Right atrium auricular region (tissue), 2 donors: ENCODE measurements around the gene PPP1R3D. TPM values are rescaled to one million over a fixed set of nuclear protein-coding genes. Genes with fewer than 3 reads are reported as not detected.

Source experiments
- DNase-seq: peaks from one replicate; pipeline ENCODE4 v3.0.0-alpha.2; 2019; ENCODE audit warnings: low spot score
- H3K27ac ChIP-seq, 2 donors: fragments of 200-600 bp; sonication (generic); 1 replicate in 1 of 2; 2 replicates in 1 of 2; pipeline ENCODE4 v1.5.1; 2016 to 2019
- H3K27me3 ChIP-seq, 2 donors: fragments of 200-600 bp; sonication (generic); one replicate each; pipeline versions ENCODE4 v1.5.1 to v1.6.0; 2017 to 2019
- H3K36me3 ChIP-seq: fragments of 200-600 bp; sonication (generic); one replicate; pipeline ENCODE4 v1.5.1; 2016
- H3K4me1 ChIP-seq, 2 donors: fragments of 200-600 bp; sonication (generic); one replicate each; pipeline versions ENCODE4 v1.5.1 to v1.6.0; 2017 to 2019
- H3K4me3 ChIP-seq, 2 donors: fragments of 200-600 bp; sonication (generic); 1 replicate in 1 of 2; 2 replicates in 1 of 2; pipeline ENCODE4 v1.5.1; 2017 to 2019; ENCODE audit warnings: mild to moderate bottlenecking in 1 of 2, moderate library complexity in 1 of 2
- H3K9me3 ChIP-seq, 2 donors: fragments of 200-600 bp; sonication (generic); one replicate each; pipeline ENCODE4 v1.5.1; 2019
- CTCF ChIP-seq, 2 donors: fragments of 200-600 bp; sonication (generic); IDR thresholded peaks; one replicate each; pipeline ENCODE4 v1.5.1; 2019; ENCODE audit warnings: antibody characterized with exemption in 2 of 2
- total RNA-seq, 2 donors: library from RNA; depleted of rRNA; stranded (reverse); fragments of >200 nt; gene quantifications; one replicate each; pipeline ENCODE4 v1.1.0, GENCODE V29; 2016

Gene PPP1R3D
- total RNA-seq, 2 donors from 2014 or later = 6.9 to 7.9 TPM

DNA sequence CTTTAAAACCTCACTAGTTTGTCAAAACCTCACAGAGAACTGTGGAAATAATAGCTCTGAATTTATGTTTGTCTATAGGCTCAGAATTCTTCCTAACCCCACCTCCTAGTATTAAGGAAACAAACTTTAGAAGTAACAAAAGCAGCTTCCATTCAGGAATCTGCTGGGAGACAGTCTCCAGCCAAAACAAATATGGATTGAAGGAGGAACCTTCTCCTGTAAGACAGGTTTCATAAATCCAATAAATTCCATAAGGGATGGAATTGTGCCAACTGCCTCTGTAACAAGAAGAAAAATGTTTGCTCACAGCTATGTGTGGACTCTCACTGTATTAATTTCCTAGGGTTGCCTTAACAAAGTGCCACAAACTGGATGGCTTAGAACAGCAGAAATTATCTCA lies 14.2 kb downstream of the PPP1R3D start:
- no peaks in the 10 kb centered on the region for H3K27me3 ChIP-seq
- no peaks in the 10 kb centered on the region for H3K9me3 ChIP-seq
- no peak overlapping the region for H3K4me3 ChIP-seq
- no peak for TF ChIP-seq CTCF (IDR thresholded peaks at IDR 0.05)
- DNase-seq = no peak
- H3K36me3 ChIP-seq = no peaks in the 10 kb centered on the region
- no peak overlapping the region for H3K27ac ChIP-seq
- H3K4me1 ChIP-seq = no peaks in the 10 kb centered on the region

DNA sequence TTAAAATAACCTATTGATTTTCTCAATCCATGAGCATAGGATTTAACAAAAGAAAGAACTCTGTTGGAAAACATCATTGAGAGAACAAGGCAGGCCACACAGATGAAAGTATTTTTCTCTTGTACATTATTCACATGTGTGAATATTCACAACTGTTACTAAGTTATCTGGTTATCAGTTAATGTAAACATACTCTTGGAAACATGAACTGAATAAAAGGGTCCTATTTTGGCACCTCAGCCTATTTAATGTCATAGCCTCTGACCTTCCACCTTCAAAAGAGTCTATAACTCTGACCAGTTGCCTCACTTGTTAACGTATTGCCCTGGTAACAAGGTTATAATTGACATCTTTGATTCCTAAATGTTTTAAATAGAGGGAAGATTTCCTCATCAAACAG lies 14.7 kb downstream of the PPP1R3D start:
- no peak for TF ChIP-seq CTCF (IDR thresholded peaks at IDR 0.05)
- Histone ChIP-seq H3K36me3 (no peaks in the 10 kb centered on the region), H3K9me3 (no peaks in the 10 kb centered on the region), H3K27me3 (no peaks in the 10 kb centered on the region), H3K4me3 (no peak overlapping the region), H3K4me1 (no peaks in the 10 kb centered on the region), H3K27ac (no peak overlapping the region)
- DNase-seq = no peak

- H3K27me3 ChIP-seq = no peaks in the 10 kb centered on the region
- H3K36me3 ChIP-seq = no peaks in the 10 kb centered on the region
- no peak overlapping the region for H3K27ac ChIP-seq
- no peak overlapping the region for H3K4me3 ChIP-seq
- TF ChIP-seq CTCF (IDR thresholded peaks at IDR 0.05) = no peak
- no peak for DNase-seq
- H3K9me3 ChIP-seq = no peaks in the 10 kb centered on the region
- H3K4me1 ChIP-seq = no peaks in the 10 kb centered on the region
These were observed 16.6 kb downstream of the PPP1R3D start for GRCh38 chr20:59923514-59923913.

DNA sequence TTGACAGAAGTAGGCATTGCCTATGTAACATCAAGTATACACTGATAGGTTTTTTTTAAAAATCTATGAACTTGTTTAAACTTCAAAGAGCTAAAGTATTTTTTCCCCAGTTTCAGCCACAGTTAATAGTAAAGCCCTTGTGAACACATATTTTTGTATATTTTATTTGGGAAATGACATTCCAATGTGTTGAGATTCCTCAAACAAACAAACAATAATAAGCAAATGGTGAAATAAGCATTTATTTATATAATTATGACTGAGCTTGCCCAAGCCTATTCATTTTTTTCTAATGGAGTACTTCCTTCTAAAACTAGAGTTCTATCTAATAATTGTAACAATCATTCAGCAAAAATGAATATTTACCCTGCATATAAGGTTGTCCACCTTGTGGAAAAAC lies 19.2 kb downstream of the PPP1R3D start:
- Histone ChIP-seq H3K4me1 (no peaks in the 10 kb centered on the region), H3K4me3 (no peak overlapping the region)
- no peak for TF ChIP-seq CTCF (IDR thresholded peaks at IDR 0.05)

GRCh38 chr20:59912609-59913008 lies 27.5 kb downstream of the PPP1R3D start:
- no peak overlapping the region for H3K4me3 ChIP-seq
- H3K27ac ChIP-seq = no peak overlapping the region
- H3K27me3 ChIP-seq = no peaks in the 10 kb centered on the region
- no peaks in the 10 kb centered on the region for H3K36me3 ChIP-seq
- H3K9me3 ChIP-seq = no peaks in the 10 kb centered on the region
- TF ChIP-seq CTCF (IDR thresholded peaks at IDR 0.05) = no peak
- no peaks in the 10 kb centered on the region for H3K4me1 ChIP-seq
- DNase-seq = no peak

More for the DNA sequence above, 19.2 kb downstream of the PPP1R3D start:
- Histone ChIP-seq H3K9me3 (no peaks in the 10 kb centered on the region), H3K27ac (no peak overlapping the region), H3K36me3 (no peaks in the 10 kb centered on the region), H3K27me3 (no peaks in the 10 kb centered on the region)
- no peak for DNase-seq

DNA sequence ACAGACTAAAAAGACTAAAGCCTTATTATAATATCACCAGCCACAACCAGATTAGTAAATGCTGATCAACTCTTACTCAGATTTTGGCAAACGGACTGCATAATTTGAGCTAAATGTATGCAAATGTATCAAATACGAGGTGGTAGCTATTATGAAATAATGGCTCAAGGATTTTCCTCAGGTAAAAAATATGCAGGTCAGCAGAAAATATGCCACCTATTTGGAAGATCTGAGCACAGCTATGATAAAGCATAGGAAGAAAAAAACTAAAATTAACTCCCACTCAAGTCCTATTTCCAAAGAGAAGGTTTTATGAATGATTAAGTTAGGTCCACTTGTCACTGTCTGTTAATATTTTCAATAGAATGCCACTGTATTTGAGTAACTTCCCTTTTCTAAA lies 29.1 kb downstream of the PPP1R3D start:
- H3K9me3 ChIP-seq = no peaks in the 10 kb centered on the region
- no peaks in the 10 kb centered on the region for H3K36me3 ChIP-seq
- no peak overlapping the region for H3K4me3 ChIP-seq
- no peak for TF ChIP-seq CTCF (IDR thresholded peaks at IDR 0.05)
- H3K4me1 ChIP-seq = no peaks in the 10 kb centered on the region
- H3K27ac ChIP-seq = no peak overlapping the region
- DNase-seq = no peak
- no peaks in the 10 kb centered on the region for H3K27me3 ChIP-seq
